GM18502 (cell line): ENCODE measurements around the gene ETV4.
"Not testable (repeated sequence)": the region's sequence is repeated elsewhere in the genome, so short reads cannot be mapped to it uniquely, and the experiment has no call there.

Experiments used
- ATAC-seq: cut with Tn5 transposase; IDR thresholded peaks from one replicate; pipeline ENCODE4 v1.9.1; 2021; ENCODE audit warnings: mild to moderate bottlenecking; ENCODE audit not compliant: unreplicated experiment, poor library complexity

Gene ETV4

DNA sequence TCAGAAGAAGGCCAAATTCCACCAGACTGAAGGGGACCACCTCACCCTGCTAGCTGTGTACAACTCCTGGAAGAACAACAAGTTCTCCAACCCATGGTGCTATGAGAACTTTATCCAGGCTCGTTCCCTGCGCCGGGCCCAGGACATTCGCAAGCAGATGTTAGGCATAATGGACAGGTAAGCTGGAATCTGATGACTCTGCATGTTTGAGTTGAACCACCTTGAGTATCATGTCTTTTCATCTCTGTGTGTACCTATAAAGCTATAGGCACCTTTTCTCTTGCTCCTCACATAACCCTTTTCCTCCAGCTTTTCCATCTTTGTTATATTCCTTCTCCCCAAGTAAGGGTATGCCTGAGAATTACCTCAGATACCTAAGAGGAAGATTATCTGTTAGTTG is 24.8 kb downstream of the ETV4 start:
- ATAC-seq: no peak

- ATAC-seq: peak; percentile 70
These were observed 28.3 kb downstream of the ETV4 start for GRCh38 chr17:43517615-43518386.

GRCh38 chr17:43517161-43517560 is 29.0 kb downstream of the ETV4 start:
- ATAC-seq: peak; percentile 27

GRCh38 chr17:43515656-43516055 is 30.5 kb downstream of the ETV4 start:
- no peak for ATAC-seq

DNA sequence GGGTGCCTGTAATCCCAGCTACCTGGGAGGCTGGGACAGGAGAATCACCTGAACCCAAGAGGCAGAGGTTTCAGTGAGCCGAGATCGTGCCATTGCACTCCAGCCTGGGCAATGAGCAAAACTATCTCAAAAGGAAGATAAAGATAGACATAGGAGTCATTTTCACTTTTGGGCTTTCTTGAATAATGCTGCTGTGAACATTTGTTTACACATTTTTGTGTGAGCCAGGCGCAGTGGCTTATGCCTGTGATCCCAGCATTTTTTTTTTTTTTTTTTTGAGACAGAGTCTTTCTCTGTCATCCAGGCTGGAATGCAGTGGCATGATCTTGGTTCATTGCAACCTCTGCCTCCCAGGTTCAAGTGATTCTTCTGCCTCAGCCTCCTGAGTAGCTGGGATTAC is 34.9 kb downstream of the ETV4 start:
- ATAC-seq: not testable (repeated sequence)

DNA sequence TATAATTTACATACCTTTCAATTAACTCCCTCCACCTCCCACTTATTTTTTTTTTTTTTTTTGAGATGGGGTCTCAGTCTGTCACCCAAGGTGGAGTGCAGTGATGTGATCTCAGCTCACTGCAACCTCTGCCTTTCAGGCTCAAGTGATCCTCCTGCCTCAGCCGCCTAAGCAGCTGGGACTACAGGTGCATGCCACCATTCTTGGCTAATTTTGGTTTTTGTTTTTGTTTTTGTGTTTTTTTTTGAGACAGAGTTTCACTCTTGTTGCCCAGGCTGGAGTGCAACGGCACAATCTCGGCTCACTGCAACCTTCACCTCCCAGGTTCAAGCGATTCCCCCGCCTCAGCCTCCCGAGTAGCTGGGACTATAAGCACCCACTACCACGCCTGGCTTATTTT is 36.7 kb downstream of the ETV4 start:
- ATAC-seq: not testable (repeated sequence)

DNA sequence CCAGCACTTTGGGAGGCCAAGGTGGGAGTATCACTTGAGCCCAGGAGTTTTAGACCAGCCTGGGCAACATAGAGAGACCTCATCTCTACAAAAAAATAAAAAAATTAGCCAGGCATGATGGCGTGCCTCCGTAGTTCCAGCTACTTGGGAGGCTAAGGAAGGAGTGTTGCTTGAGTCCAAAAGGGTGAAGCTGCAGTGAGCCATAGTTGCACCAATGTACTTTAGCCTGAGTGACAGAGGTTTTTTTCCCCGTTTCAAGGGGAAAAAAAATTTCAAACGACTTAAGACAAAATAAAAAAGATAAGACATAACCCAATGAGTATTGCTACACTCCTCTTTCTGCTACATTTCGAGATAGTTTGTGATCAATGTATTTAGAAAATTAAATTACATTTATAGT is 55.5 kb downstream of the ETV4 start:
- no peak for ATAC-seq

GRCh38 chr17:43483674-43484551 is 62.2 kb downstream of the ETV4 start, which contains the start of gene DHX8:
TSS of gene DHX8 (plus strand) at chr17:43483975. CDS start at chr17:43484038, 63 bp downstream.
- ATAC-seq: peak; percentile 91

- no peak for ATAC-seq
These were observed 63.8 kb downstream of the ETV4 start for GRCh38 chr17:43482103-43483012.

- no peak for ATAC-seq
These were observed 66.2 kb downstream of the ETV4 start for GRCh38 chr17:43479948-43480347.
